Measurements from ENCODE around the gene ADIRF. TPM values are rescaled to one million over a fixed set of nuclear protein-coding genes. Genes with fewer than 3 reads are reported as not detected.

ADIRF gene
- total and polyA plus RNA-seq, 9 of the 15 experiments (the other 6 are each of a cell fraction or from before 2014, with no cell fraction given), result 0.08 TPM; not detected in 8

- no peak for TF ChIP-seq REST (IDR thresholded peaks at IDR 0.05; ENCODE audit: borderline replicate concordance)
- no peak for TF ChIP-seq REST (CRISPR knock-in tag; IDR thresholded peaks at IDR 0.05; ENCODE audit: low read depth)
- 0 out of 2 replicates have a peak, but pooled peaks have one; percentile 67 for TF ChIP-seq NFRKB (IDR thresholded peaks at IDR 0.05; ENCODE audit: low read depth)
- no peak for TF ChIP-seq RUNX1 (IDR thresholded peaks at IDR 0.05; ENCODE audit: low read depth)
- no peak for TF ChIP-seq E2F5 (CRISPR knock-in tag; IDR thresholded peaks at IDR 0.05)
- TF ChIP-seq ZFX (CRISPR knock-in tag; IDR thresholded peaks at IDR 0.05), result no peak; the same call in 1 of the 2 replicates
- TF ChIP-seq HDAC3 (IDR thresholded peaks at IDR 0.05; ENCODE audit: borderline replicate concordance, partially characterized antibody), result no peak
- TF ChIP-seq MBD1 (CRISPR knock-in tag; IDR thresholded peaks at IDR 0.05), result no peak
- no peak for TF ChIP-seq BRD9 (IDR thresholded peaks at IDR 0.05; ENCODE audit: low read depth, partially characterized antibody)
- TF ChIP-seq CEBPG (CRISPR knock-in tag; IDR thresholded peaks at IDR 0.05), result no peak
- no peak for TF ChIP-seq CEBPG (tag; conservative IDR thresholded peaks at IDR 0.05 in 1 of 2, IDR thresholded peaks at IDR 0.05 in 1 of 2)
- no peak for TF ChIP-seq STAT5A (IDR thresholded peaks at IDR 0.05; ENCODE audit: borderline replicate concordance, low read length)
- TF ChIP-seq NCOA2 (IDR thresholded peaks at IDR 0.05; ENCODE audit: partially characterized antibody in 2 of 2), result no peak
- peak; percentile 89 for TF ChIP-seq ZBTB7A (IDR thresholded peaks at IDR 0.05; ENCODE audit: borderline replicate concordance, control insufficient read depth, low read depth, low read length)
- no peak for TF ChIP-seq ZBTB12 (CRISPR knock-in tag; IDR thresholded peaks at IDR 0.05)
Measured at GRCh38 chr10:86958901-86959736, 9.2 kb upstream of the ADIRF start (continued).

All from K562 (cell line).